Esophagus squamous epithelium (tissue), 5 donors: ENCODE results near the gene C2CD4C. TPM values are rescaled to one million over a fixed set of nuclear protein-coding genes. Genes with fewer than 3 reads are reported as not detected.

Experiments used
- DNase-seq: peaks from one replicate; lab custom pipeline; 2025; lab: John Stamatoyannopoulos, UW
- H3K27ac ChIP-seq, 4 donors: fragments of 200-600 bp; sonication (generic); one replicate each; pipeline ENCODE4 v1.5.1; 2016 to 2019; ENCODE audit warnings: mild to moderate bottlenecking in 1 of 4
- H3K27me3 ChIP-seq, 4 donors: fragments of 200-600 bp; sonication (generic); 1 replicate in 3 of 4; 2 replicates in 1 of 4; pipeline versions ENCODE4 v1.5.1 to v1.6.0; 2017 to 2021; ENCODE audit warnings: antibody characterized with exemption in 1 of 4
- H3K36me3 ChIP-seq, 3 donors: fragments of 200-600 bp; sonication (generic); one replicate each; pipeline ENCODE4 v1.5.1; 2016 to 2019
- H3K4me1 ChIP-seq, 3 donors: fragments of 200-600 bp; sonication (generic); one replicate each; pipeline ENCODE4 v1.5.1; 2017 to 2019
- H3K4me3 ChIP-seq, 4 donors: fragments of 200-600 bp; sonication (generic); 1 replicate in 3 of 4; 2 replicates in 1 of 4; pipeline ENCODE4 v1.5.1; 2016 to 2019; ENCODE audit warnings: mild to moderate bottlenecking in 2 of 4, moderate library complexity in 1 of 4
- H3K9me3 ChIP-seq, 3 donors: fragments of 200-600 bp; sonication (generic); one replicate each; pipeline ENCODE4 v1.5.1; 2016 to 2019
- POLR2A ChIP-seq, 4 donors: fragments of 450-650 bp; IDR thresholded peaks; one replicate each; pipeline ENCODE4 v1.6.1; 2017; ENCODE audit warnings: antibody characterized with exemption in 4 of 4, mild to moderate bottlenecking in 4 of 4, moderate library complexity in 3 of 4
- WGBS, 2 donors: methylation state at CpG; one replicate each; pipeline ENCODE4 v1.1.5; 2018; 5-methylcytosine and 5-hydroxymethylcytosine counted together
- intact Hi-C: fragments of 100-400 bp; cut with DNase I; formaldehyde crosslinking; loops from one replicate; pipeline ENCODE4 v1.15.0; 2022
- total RNA-seq, 4 donors: library from RNA; depleted of rRNA; stranded (reverse); fragments of >200 nt; gene quantifications; one replicate each; pipeline ENCODE4 v1.1.0, GENCODE V29; 2016
- TF ChIP-seq, protein P1 (sequence below), 6 experiments: fragments of 450-650 bp in 4 of 6; fragments of 200-600 bp in 2 of 6; sonication (generic) in 2 of 6; IDR thresholded peaks; one replicate each; pipeline ENCODE4 v1.5.1; 2016 to 2019; ENCODE audit warnings: antibody characterized with exemption in 6 of 6, mild to moderate bottlenecking in 4 of 6, moderate library complexity in 4 of 6
- donor health status: DM: yes; HTN: yes; CAD: no.

C2CD4C gene
- total RNA-seq, 4 donors from 2014 or later: 0.15 to 1.1 (median 0.45) TPM

- no peak for DNase-seq
- Histone ChIP-seq H3K36me3 (no peaks in the 10 kb centered on the region), H3K9me3 (no peaks in the 10 kb centered on the region), H3K4me1 (peaks cover 8 to 42% (median 17%) of the 10 kb centered on the region in 3 donors), H3K27me3 (peaks cover 0 to 69% (median 0%) of the 10 kb centered on the region in 4 donors), H3K27ac (no peak overlapping the region), H3K4me3 (peak overlapping the region in 2 of 4 donors; percentile 2 to 13)
- 31 to 66% methylated on average over 2 to 12 of the region's 23 CpGs for WGBS, 2 donors
- TF ChIP-seq, protein P1, sequence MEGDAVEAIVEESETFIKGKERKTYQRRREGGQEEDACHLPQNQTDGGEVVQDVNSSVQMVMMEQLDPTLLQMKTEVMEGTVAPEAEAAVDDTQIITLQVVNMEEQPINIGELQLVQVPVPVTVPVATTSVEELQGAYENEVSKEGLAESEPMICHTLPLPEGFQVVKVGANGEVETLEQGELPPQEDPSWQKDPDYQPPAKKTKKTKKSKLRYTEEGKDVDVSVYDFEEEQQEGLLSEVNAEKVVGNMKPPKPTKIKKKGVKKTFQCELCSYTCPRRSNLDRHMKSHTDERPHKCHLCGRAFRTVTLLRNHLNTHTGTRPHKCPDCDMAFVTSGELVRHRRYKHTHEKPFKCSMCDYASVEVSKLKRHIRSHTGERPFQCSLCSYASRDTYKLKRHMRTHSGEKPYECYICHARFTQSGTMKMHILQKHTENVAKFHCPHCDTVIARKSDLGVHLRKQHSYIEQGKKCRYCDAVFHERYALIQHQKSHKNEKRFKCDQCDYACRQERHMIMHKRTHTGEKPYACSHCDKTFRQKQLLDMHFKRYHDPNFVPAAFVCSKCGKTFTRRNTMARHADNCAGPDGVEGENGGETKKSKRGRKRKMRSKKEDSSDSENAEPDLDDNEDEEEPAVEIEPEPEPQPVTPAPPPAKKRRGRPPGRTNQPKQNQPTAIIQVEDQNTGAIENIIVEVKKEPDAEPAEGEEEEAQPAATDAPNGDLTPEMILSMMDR (IDR thresholded peaks at IDR 0.05): no peak
- TF ChIP-seq POLR2A (IDR thresholded peaks at IDR 0.05): no peak
- intact Hi-C loops: no loop called here
These were observed 34.6 kb downstream of the C2CD4C start for GRCh38 chr19:374183-374885.

GRCh38 chr19:373391-374182 lies 35.4 kb downstream of the C2CD4C start:
- peaks cover 8 to 42% (median 17%) of the 10 kb centered on the region in 3 donors for H3K4me1 ChIP-seq
- H3K4me3 ChIP-seq: peak overlapping the region in 2 of 4 donors; percentile 2 to 13
- TF ChIP-seq, protein P1 (IDR thresholded peaks at IDR 0.05): no peak
- TF ChIP-seq POLR2A (IDR thresholded peaks at IDR 0.05): no peak
- intact Hi-C loops: no loop called here
- no peak overlapping the region for H3K27ac ChIP-seq
- 51 to 65% methylated on average over 11 to 17 of the region's 24 CpGs for WGBS, 2 donors
- DNase-seq: no peak
- H3K9me3 ChIP-seq: no peaks in the 10 kb centered on the region
- peaks cover 0 to 73% (median 0%) of the 10 kb centered on the region in 4 donors for H3K27me3 ChIP-seq
- H3K36me3 ChIP-seq: no peaks in the 10 kb centered on the region

DNA sequence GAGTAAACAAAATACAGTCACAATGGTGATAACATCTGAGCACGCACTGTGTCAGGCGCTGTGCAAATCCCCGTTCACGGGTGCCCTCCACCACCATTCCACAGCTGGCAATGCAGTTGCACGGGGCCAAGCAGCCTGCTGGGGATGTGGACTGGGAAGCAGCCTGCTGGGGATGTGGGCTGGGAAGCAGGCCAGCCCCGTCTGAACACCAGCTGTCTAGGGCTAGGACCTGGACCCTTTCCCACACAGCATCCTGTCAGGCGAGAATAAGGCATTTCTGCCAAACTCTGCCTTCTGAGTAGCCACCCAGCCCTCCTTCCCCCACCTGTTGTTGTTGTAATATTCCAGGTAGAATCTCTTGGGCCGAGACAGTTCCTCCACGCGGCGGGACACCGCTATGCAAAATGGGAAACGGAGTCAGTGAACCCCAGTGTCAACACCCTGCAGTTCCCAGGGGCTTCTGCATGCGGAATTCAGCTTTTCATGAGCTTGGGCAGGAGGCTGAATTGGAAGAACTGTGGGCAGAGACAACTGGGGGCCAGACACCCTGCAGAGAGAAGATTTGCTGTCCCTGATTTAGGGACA lies 36.5 kb downstream of the C2CD4C start:
- 23 to 36% methylated on average over 5 to 7 of the region's 14 CpGs for WGBS, 2 donors
- intact Hi-C loops: no loop called here

GRCh38 chr19:371501-372168 lies 37.3 kb downstream of the C2CD4C start:
- Histone ChIP-seq H3K9me3 (no peaks in the 10 kb centered on the region), H3K4me1 (peaks cover 8 to 42% (median 17%) of the 10 kb centered on the region in 3 donors), H3K27me3 (peaks cover 0 to 85% (median 0%) of the 10 kb centered on the region in 4 donors), H3K4me3 (no peak overlapping the region), H3K27ac (no peak overlapping the region), H3K36me3 (no peaks in the 10 kb centered on the region)
- 66 to 67% methylated on average over 14 to 17 of the region's 17 CpGs for WGBS, 2 donors
- intact Hi-C loops: no loop called here
- no peak for DNase-seq
- TF ChIP-seq, protein P1 (IDR thresholded peaks at IDR 0.05): no peak
- TF ChIP-seq POLR2A (IDR thresholded peaks at IDR 0.05): no peak

More for the DNA sequence above, 36.5 kb downstream of the C2CD4C start:
- H3K27ac ChIP-seq: no peak overlapping the region
- no peak overlapping the region for H3K4me3 ChIP-seq
- H3K36me3 ChIP-seq: no peaks in the 10 kb centered on the region
- H3K27me3 ChIP-seq: peaks cover 0 to 79% (median 0%) of the 10 kb centered on the region in 4 donors
- no peak for DNase-seq
- H3K9me3 ChIP-seq: no peaks in the 10 kb centered on the region
- H3K4me1 ChIP-seq: peaks cover 8 to 42% (median 17%) of the 10 kb centered on the region in 3 donors
- TF ChIP-seq, protein P1 (IDR thresholded peaks at IDR 0.05): no peak
- no peak for TF ChIP-seq POLR2A (IDR thresholded peaks at IDR 0.05)
